Heart left ventricle (tissue), 13 donors: ENCODE results near the gene SEPTIN5.

ENCODE experiments used
- CTCF ChIP-seq, 12 donors: fragments of 200-600 bp; sonication (generic) in 4 of 12; IDR thresholded peaks; one replicate each; pipeline versions ENCODE4 v1.5.0 to v1.8.0; 2018 to 2022; ENCODE audit warnings: antibody characterized with exemption in 12 of 12, mild to moderate bottlenecking in 5 of 12
- POLR2A ChIP-seq, 2 donors: fragments of 450-650 bp; IDR thresholded peaks; one replicate each; pipeline ENCODE4 v1.6.1; 2017; ENCODE audit warnings: antibody characterized with exemption in 2 of 2, mild to moderate bottlenecking in 2 of 2, moderate library complexity in 2 of 2
- donor health status: ischemic (EF 13 %, LVEDD 7.1; RV severe dilation, severe dysfunction).
- donor health status: DM: no; HTN: yes; CAD: no.
- donor health status: DM: no; HTN: no; CAD: no.
- donor health status: ischemic (EF 25% LVEDD 6.9; RV normal size, moderate dysfunction).
- donor health status: ischemic (EF 25% LVEDD 5.7; RV mildly dilated, moderate dysfunction).
- donor health status: ischemic (EF 35%, LVEDD 5.7; RV mildly dilated, moderate dysfunction).
- donor health status: nonischemic (EF 11% LVEDD 7.7; RV severe dilation, severe dysfunction).
- donor health status: DM: yes; HTN: yes; CAD: no.
- donor health status: PGD.
- donor health status: ischemic (EF 29% LVEDD 5.4; RV normal size, mild dysfunction).
- donor health status: nonischemic (EF 23%, LVEDD 6.1; RV moderate dilation, normal function).

- TF ChIP-seq POLR2A (IDR thresholded peaks at IDR 0.05) (no peak), CTCF (IDR thresholded peaks at IDR 0.05) (no peak)
Observed at GRCh38 chr22:19719488-19720021, 5.3 kb downstream of the SEPTIN5 start.
